D721Med (cell line): ENCODE measurements around the gene DAGLA.

Experiments
- DNase-seq: peaks from one replicate; pipeline ENCODE4 v3.0.0; 2011; ENCODE audit warnings: low spot score; ENCODE audit not compliant: insufficient read length
- FAIRE-seq: peaks from 2 replicates; lab custom pipeline; 2011; peaks lifted over from hg19 to GRCh38; lab: Jason Lieb, UNC
- CTCF ChIP-seq: IDR thresholded peaks from 2 replicates; pipeline ENCODE4 v1.5.1; 2012; ENCODE audit warnings: mild to moderate bottlenecking, control low read depth; ENCODE audit not compliant: insufficient read depth; ENCODE audit errors: missing control alignments

The DAGLA gene

GRCh38 chr11:61679893-61680621, at the start of gene DAGLA:
TSS of gene DAGLA (plus strand) at chr11:61680391. CDS start at chr11:61720156, 39,765 bp downstream.
- DNase-seq: peak; percentile 76
- no peak for FAIRE-seq
- TF ChIP-seq CTCF: peak; percentile 88

- FAIRE-seq (no peak), DNase-seq (peak; percentile 12)
- TF ChIP-seq CTCF: no peak
Observed at GRCh38 chr11:61632096-61632495, 48.1 kb upstream of the DAGLA start.

GRCh38 chr11:61635304-61635703, 44.9 kb upstream of the DAGLA start:
- FAIRE-seq (no peak), DNase-seq (no peak)
- TF ChIP-seq CTCF: no peak

GRCh38 chr11:61635787-61636186, 44.4 kb upstream of the DAGLA start:
- no peak for FAIRE-seq
- no peak for TF ChIP-seq CTCF
- no peak for DNase-seq

- FAIRE-seq (no peak), DNase-seq (no peak)
- no peak for TF ChIP-seq CTCF
Observed at GRCh38 chr11:61636676-61637075, 43.5 kb upstream of the DAGLA start.

GRCh38 chr11:61637277-61637676, 42.9 kb upstream of the DAGLA start:
- TF ChIP-seq CTCF: no peak
- no peak for FAIRE-seq
- DNase-seq: no peak

GRCh38 chr11:61639816-61640443, 40.3 kb upstream of the DAGLA start:
- no peak for TF ChIP-seq CTCF
- DNase-seq (no peak), FAIRE-seq (no peak)
